Vein endothelial cell (primary cell): Measurements from ENCODE around the gene ZSWIM5. TPM values are rescaled to one million over a fixed set of nuclear protein-coding genes. Genes with fewer than 3 reads are reported as not detected.

Experiments
- total RNA-seq: library from RNA; depleted of rRNA; stranded (reverse); fragments of >200 nt; gene quantifications from 2 replicates; pipeline ENCODE4 v1.2.3, GENCODE V29; 2012

Gene ZSWIM5
- 1.8 and 4.2 TPM in 2 replicates for total RNA-seq

DNA sequence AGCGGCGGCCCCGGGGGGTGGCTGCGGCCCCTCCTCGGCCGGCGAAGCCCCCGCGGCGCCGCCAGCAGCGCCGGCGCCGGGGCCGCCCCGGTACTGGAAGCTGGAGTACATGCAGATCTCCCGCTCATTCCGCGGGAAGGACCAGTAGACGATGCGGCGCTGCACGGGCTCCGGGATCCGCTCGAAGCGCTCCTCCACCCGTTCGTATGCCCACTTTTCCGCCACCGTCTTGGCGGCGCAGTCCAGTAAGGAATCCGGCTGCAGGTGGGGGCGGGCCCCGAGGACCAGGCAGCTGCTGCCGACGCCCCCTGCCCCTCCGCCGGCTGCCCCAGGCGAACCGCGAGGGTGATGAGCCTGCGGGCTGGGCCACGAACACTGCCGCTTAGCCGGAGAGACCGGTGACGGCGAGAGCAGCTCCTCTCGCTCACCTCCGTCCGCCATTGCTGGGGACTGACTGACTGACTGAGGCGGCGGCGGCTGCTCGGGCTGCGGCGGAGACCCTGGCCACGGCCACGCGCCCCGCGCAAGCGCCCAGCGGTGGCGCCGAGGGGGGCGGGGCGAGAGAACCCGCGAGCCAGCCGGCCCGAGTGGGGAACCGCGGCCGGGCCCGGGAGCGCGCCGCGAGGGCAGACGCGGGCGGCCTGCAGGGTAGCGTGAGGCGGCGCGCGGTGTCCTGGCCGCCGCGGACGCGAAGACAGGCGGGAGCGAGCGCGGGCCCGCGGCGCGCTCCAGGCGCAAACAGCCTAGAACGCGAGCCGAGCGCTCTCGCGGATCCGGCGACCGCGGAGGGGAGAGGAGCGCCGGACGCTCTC, at the start of gene ZSWIM5:
Gene ZSWIM5 (minus strand): TSS at position 696 of the 812 bp plus-strand sequence. CDS start 255 bp downstream, at position 441.

DNA sequence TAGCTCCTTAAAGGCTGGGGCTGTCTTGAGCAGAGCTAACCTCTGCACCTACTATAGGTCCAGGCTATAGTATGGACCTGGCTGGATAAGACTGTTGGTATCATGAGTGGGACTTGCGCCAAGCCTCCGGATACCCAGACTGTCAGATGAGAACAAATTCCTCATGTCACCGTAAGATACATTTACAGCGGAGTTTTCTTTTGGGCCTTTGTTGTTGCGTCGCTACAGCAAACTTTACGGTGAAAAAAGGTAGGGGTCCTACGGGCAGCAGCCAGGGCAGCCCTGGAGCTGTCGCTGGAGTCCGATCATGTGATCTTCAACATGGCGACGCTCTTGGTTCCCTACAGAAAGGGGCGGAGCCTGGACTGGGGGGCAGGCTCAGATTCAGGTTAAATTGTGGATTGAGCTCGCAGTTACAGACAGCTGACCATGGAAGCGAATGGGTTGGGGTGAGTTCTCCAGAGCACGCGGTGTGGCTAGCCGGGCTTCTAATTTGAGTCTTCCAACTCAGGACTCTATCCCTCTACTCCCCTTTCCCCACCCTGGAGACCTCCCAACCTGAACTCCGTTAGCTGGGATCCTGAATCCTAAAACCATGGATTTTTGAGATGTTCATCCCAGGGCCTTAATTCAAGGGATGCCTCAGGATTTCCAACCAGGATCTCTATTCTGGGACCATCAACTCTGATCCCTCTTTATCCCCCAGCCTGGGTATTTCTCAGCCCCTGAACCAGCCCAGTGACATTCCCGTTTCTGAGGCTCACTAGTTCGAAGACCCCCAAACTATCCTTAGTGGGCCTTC, 194.4 kb downstream of the ZSWIM5 start, which contains the start of gene UROD:
Gene UROD (plus strand): TSS at position 418 of the 802 bp plus-strand sequence. CDS start 12 bp downstream, at position 430.

DNA sequence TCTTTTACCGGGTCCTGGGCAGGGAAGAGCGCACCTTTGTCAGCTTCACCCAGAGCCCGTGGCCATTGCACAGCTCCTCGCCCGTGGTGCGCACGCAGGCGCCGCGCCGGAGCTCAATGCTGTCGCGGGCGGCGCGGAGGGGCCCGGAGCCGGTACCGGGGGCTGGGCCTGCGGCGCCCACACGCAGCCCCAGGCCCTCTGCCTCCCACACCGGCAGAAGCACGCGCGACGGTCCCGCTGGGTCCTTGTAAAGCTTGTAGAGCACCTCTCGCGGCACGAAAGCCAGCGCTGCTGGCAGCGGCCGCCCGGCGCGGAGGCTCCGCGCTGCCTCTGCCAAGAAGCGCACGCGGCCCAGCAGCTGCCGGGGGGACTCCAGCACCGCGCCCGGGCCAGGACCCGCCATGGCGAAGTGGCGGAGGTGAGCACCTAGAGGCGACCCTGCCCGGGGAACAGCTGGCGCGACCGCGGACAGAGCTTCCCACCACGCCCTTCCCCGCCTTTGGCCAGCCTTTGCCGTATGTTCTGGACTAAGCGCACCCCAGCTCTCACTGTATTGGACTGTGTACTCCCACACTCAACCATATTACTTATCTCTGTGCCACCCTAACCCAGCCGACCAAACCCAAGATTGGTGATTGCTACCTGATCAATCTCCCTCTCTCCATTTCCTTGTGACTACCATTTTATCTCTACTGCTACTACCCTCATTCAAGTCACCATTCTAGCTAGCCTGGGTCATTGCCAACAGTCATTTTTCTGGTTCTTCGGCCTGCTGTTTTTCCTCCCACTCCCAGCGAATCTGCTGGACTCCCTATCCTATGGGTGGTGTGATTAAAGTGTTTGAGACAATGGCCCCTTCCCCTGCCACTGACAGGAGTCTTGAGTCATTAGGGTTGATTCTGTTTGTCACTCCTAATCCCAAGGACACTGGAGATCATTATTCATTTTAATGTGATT, 195.3 kb downstream of the ZSWIM5 start, which contains the start of gene HECTD3:
Gene HECTD3 (minus strand): TSS at position 470 of the 957 bp plus-strand sequence. CDS start 67 bp downstream, at position 403.

Other genes starting within 250 kb of the ZSWIM5 start
- gene EIF2B3, start 220.0 kb downstream of the ZSWIM5 start, total RNA-seq = 30.4 and 34.9 TPM in 2 replicates
- 39.4 and 45.7 TPM in 2 replicates for gene HECTD3, start 195.3 kb downstream of the ZSWIM5 start, total RNA-seq
- 188 and 200 TPM in 2 replicates for gene UROD, start 194.4 kb downstream of the ZSWIM5 start, total RNA-seq
- 2.9 and 6.4 TPM in 2 replicates for gene HPDL, start 120.3 kb upstream of the ZSWIM5 start, total RNA-seq
- 21.9 and 22.4 TPM in 2 replicates for gene TOE1, start 133.6 kb upstream of the ZSWIM5 start, total RNA-seq
- gene MUTYH, start 133.8 kb upstream of the ZSWIM5 start, total RNA-seq = 9.0 and 10.1 TPM in 2 replicates